Naive thymus-derived CD4-positive, alpha-beta T cell (primary cell): ENCODE results near the gene RABGGTA. TPM values are rescaled to one million over a fixed set of nuclear protein-coding genes. Genes with fewer than 3 reads are reported as not detected.
"Not testable (repeated sequence)": the region's sequence is repeated elsewhere in the genome, so short reads cannot be mapped to it uniquely, and the experiment has no call there.

Experiments used
- ATAC-seq: fragments of 150-1000 bp; cut with Tn5 transposase; 2 replicates; pipeline ENCODE4 v1.10.0; 2021; ENCODE audit warnings: mild to moderate bottlenecking, moderate library complexity
- CTCF ChIA-PET: fragments of 350-600 bp; sonication (Branson Sonifier 250); formaldehyde crosslinking; loops from one replicate; lab custom pipeline; 2021; ENCODE audit warnings: antibody characterized with exemption; lab: Charles Lee
- POLR2A ChIA-PET: fragments of 350-600 bp; sonication (Branson Sonifier 250); formaldehyde crosslinking; loops from one replicate; lab custom pipeline; 2021; ENCODE audit warnings: antibody characterized with exemption, inconsistent platforms; lab: Charles Lee
- DNase-seq, 9 donors: peaks; one replicate each; pipeline versions ENCODE4 v3.0.0 to v3.0.0-alpha.2; 2020 to 2022; ENCODE audit warnings: mixed read lengths in 1 of 9
- H3K27ac ChIP-seq: one replicate; pipeline ENCODE4 v1.7.0; 2013; ENCODE audit warnings: mild to moderate bottlenecking, low read depth, low read length, moderate library complexity
- H3K27me3 ChIP-seq, 2 donors: one replicate each; pipeline ENCODE4 v1.7.0; 2013; ENCODE audit warnings: low read length in 2 of 2, mild to moderate bottlenecking in 2 of 2, moderate library complexity in 2 of 2; ENCODE audit not compliant: control insufficient read depth in 2 of 2, insufficient read depth in 2 of 2
- H3K36me3 ChIP-seq, 3 experiments: 1 replicate in 2 of 3; 2 replicates in 1 of 3; pipeline ENCODE4 v1.7.0; 2013; ENCODE audit warnings: low read length in 3 of 3, mild to moderate bottlenecking in 3 of 3, moderate library complexity in 1 of 3; ENCODE audit not compliant: insufficient read depth in 3 of 3, control insufficient read depth in 2 of 3
- H3K4me1 ChIP-seq, 2 donors: one replicate each; pipeline ENCODE4 v1.7.0; 2013; ENCODE audit warnings: low read length in 2 of 2, mild to moderate bottlenecking in 2 of 2, moderate library complexity in 1 of 2; ENCODE audit not compliant: control insufficient read depth in 2 of 2, insufficient read depth in 2 of 2
- H3K4me3 ChIP-seq: 2 replicates; pipeline ENCODE4 v1.7.0; 2013; ENCODE audit warnings: mild to moderate bottlenecking, low read length
- H3K9me3 ChIP-seq, 3 experiments: 1 replicate in 2 of 3; 2 replicates in 1 of 3; pipeline ENCODE4 v1.7.0; 2013; ENCODE audit warnings: low read length in 3 of 3; ENCODE audit not compliant: control insufficient read depth in 2 of 3
- H3K27ac Mint-ChIP-seq, 9 donors: one replicate each; pipeline ENCODE4 v1.8.0; 2020 to 2022; ENCODE audit warnings: mixed read lengths in 9 of 9, mild to moderate bottlenecking in 8 of 9, moderate library complexity in 5 of 9, inconsistent platforms in 2 of 9
- H3K27me3 Mint-ChIP-seq, 5 donors: one replicate each; pipeline ENCODE4 v1.8.0; 2021 to 2022; ENCODE audit warnings: mixed read lengths in 5 of 5, mild to moderate bottlenecking in 1 of 5
- H3K36me3 Mint-ChIP-seq, 5 donors: one replicate each; pipeline ENCODE4 v1.8.0; 2020 to 2022; ENCODE audit warnings: mixed read lengths in 5 of 5, mild to moderate bottlenecking in 3 of 5, inconsistent platforms in 1 of 5
- H3K4me1 Mint-ChIP-seq, 7 donors: one replicate each; pipeline ENCODE4 v1.8.0; 2020 to 2022; ENCODE audit warnings: mixed read lengths in 7 of 7, mild to moderate bottlenecking in 3 of 7, inconsistent platforms in 1 of 7
- H3K4me3 Mint-ChIP-seq, 10 donors: one replicate each; pipeline ENCODE4 v1.8.0; 2020 to 2022; ENCODE audit warnings: mild to moderate bottlenecking in 10 of 10, mixed read lengths in 10 of 10, moderate library complexity in 6 of 10, inconsistent platforms in 2 of 10
- H3K9me3 Mint-ChIP-seq, 11 donors: one replicate each; pipeline ENCODE4 v1.8.0; 2020 to 2022; ENCODE audit warnings: mixed read lengths in 11 of 11, mild to moderate bottlenecking in 4 of 11, inconsistent platforms in 1 of 11, moderate library complexity in 1 of 11
- intact Hi-C, 2 donors: fragments of 100-400 bp; cut with micrococcal nuclease; formaldehyde crosslinking; loops; one replicate each; pipeline ENCODE4 v1.15.1; 2023
- polyA plus RNA-seq, 2 donors: library from polyadenylated mRNA; unstranded; fragments of 300-500 nt; fragmentation: Illumina TruSeq; gene quantifications; one replicate each; pipeline ENCODE4 v1.2.3, GENCODE V29; 2021
- total RNA-seq, 6 experiments: library from RNA in 5 of 6; stranded (reverse) in 5 of 6; gene quantifications; 1 replicate in 5 of 6; 2 replicates in 1 of 6; pipeline ENCODE4 v1.2.3 and lab custom pipeline; 2021 to 2026

The RABGGTA gene
- total and polyA plus RNA-seq, 7 experiments from 2014 or later, result 17.9 to 76.5 (median 54.3) TPM

DNA sequence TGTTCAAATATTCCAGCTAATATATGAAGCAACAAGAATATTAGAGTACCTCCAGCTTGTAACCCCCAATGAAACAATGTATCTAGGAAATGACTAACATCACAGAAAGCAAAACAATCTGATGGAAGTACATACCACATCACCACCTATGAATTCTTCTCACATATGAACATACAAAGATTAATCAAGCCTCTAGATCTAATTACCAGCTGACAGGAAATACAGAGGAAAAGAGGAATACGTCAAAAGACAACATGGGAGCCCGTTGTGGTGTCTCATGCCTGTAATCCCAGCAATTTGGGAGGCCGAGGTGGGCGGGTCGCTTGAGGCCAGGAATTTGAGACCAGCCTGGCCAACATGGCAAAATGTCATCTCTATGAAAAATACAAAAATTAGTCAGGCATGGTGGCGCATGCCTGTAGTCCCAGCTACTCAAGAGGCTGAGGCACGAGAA, 46.8 kb downstream of the RABGGTA start:
- DNase-seq, result no peak
- no peaks in the 10 kb centered on the region for H3K27me3 Mint-ChIP-seq

DNA sequence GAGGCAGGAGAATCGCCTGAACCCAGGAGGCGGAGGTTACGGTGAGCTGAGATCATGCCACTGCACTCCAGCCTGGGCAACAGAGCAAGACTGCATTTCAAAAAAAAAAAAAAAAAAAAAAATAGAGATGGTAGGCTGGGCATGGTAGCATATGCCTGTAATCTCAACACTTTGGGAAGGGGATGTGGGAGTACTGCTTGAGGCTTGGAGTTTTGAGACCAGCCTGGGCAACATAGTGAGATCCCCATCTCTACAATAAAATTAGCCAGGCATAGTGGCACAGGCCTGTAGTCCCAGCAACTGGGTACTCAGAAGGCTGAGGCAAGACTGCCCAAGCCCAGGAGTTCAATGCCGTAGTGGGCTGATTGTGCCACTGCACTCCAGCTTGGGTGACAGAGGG, 48.4 kb downstream of the RABGGTA start:
- H3K27me3 ChIP-seq, H3K27ac Mint-ChIP-seq, H3K27ac ChIP-seq, intact Hi-C loops, H3K9me3 Mint-ChIP-seq, H3K27me3 Mint-ChIP-seq, DNase-seq, H3K4me3 Mint-ChIP-seq, H3K4me3 ChIP-seq, H3K4me1 ChIP-seq, H3K36me3 ChIP-seq, CTCF ChIA-PET, H3K9me3 ChIP-seq, ATAC-seq: not testable (repeated sequence)
- POLR2A ChIA-PET, result interaction anchor here (0.6 to 4.1 kb wide), 2 partner anchors 18 to 219 kb away, joined by 3 to 16 read pairs; partner anchors contain the start of gene TINF2
- peaks cover 10 to 38% (median 24%) of the 10 kb centered on the region in 7 donors for H3K4me1 Mint-ChIP-seq
- peaks cover 4 to 16% (median 6%) of the 10 kb centered on the region in 5 donors for H3K36me3 Mint-ChIP-seq

More for the DNA sequence above, 46.8 kb downstream of the RABGGTA start:
- Histone ChIP-seq H3K27ac (no peak overlapping the region), H3K4me1 (peaks cover 0 to 5% of the 10 kb centered on the region in 2 donors), H3K27me3 (no peaks in the 10 kb centered on the region), H3K36me3 (peaks cover 0 to 6% (median 4%) of the 10 kb centered on the region in 3 experiments), H3K9me3 (no peaks in the 10 kb centered on the region), H3K4me3 (no peak overlapping the region)
- ChIA-PET CTCF (interaction anchor here (0.7 kb wide), 1 partner anchor 115 kb away, joined by 3 read pairs; the partner anchor contains the start of gene RIPK3), POLR2A (interaction anchor here (0.6 to 4.1 kb wide), 5 partner anchors 9 to 111 kb away, joined by 3 to 16 read pairs (median 7); partner anchors contain the start of genes MDP1 and TINF2)
- no peaks in the 10 kb centered on the region for H3K9me3 Mint-ChIP-seq
- ATAC-seq, result no peak
- intact Hi-C loops, result loop anchor here in 1 of 2 donors (1.0 kb wide), 1 partner anchor 8 kb away; the partner anchor contains the start of gene MDP1
- H3K36me3 Mint-ChIP-seq, result peaks cover 5 to 14% (median 6%) of the 10 kb centered on the region in 5 donors
- peak overlapping the region in 3 of 9 donors; percentile 33 to 74 (median 66) for H3K27ac Mint-ChIP-seq
- peaks cover 13 to 40% (median 30%) of the 10 kb centered on the region in 7 donors for H3K4me1 Mint-ChIP-seq
- H3K4me3 Mint-ChIP-seq, result no peak overlapping the region

DNA sequence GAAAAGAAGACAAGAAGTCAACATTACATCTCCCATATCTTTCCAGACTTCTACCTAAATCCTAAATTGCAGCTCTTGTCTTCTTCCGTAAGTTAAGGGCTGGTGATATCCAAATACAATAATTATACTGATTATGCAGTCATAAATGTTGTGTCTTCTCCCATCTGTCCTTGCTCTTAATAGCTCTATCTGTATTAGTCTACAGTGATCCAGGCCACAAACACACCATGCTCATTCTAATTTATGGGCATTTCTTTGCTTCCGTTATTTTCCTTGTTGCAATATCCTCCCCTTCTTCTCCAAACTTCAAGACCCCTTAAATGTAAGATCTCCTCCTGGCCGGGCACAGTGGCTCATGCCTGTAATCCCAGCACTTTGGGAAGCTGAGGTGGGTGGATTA, 51.9 kb downstream of the RABGGTA start:
- Histone ChIP-seq H3K4me3 (no peak overlapping the region), H3K9me3 (no peaks in the 10 kb centered on the region), H3K27me3 (no peaks in the 10 kb centered on the region), H3K36me3 (peaks cover 0 to 4% (median 0%) of the 10 kb centered on the region in 3 experiments), H3K4me1 (peaks cover 7 to 12% of the 10 kb centered on the region in 2 donors), H3K27ac (no peak overlapping the region)
- H3K27ac Mint-ChIP-seq, result no peak overlapping the region
- H3K4me3 Mint-ChIP-seq, result no peak overlapping the region
- H3K4me1 Mint-ChIP-seq, result peaks cover 10 to 29% (median 23%) of the 10 kb centered on the region in 7 donors
- no peaks in the 10 kb centered on the region for H3K9me3 Mint-ChIP-seq
- ChIA-PET CTCF (interaction anchor here (0.9 to 1.5 kb wide), 2 partner anchors 22 to 114 kb away, joined by 3 to 6 read pairs; partner anchors contain the start of gene TINF2), POLR2A (interaction anchor here (1.5 to 2.0 kb wide), 2 partner anchors 16 to 22 kb away, joined by 4 to 15 read pairs; partner anchors contain the start of gene TINF2)
- intact Hi-C loops, result loop anchor here (10.0 kb wide), 2 partner anchors 205 to 915 kb away; partner anchors contain the start of genes BCL2L2 (in 1 of the 2) and PPP1R3E (in 1 of the 2)
- DNase-seq (no peak), ATAC-seq (no peak)
- peaks cover 0 to 11% (median 4%) of the 10 kb centered on the region in 5 donors for H3K36me3 Mint-ChIP-seq
- no peaks in the 10 kb centered on the region for H3K27me3 Mint-ChIP-seq

DNA sequence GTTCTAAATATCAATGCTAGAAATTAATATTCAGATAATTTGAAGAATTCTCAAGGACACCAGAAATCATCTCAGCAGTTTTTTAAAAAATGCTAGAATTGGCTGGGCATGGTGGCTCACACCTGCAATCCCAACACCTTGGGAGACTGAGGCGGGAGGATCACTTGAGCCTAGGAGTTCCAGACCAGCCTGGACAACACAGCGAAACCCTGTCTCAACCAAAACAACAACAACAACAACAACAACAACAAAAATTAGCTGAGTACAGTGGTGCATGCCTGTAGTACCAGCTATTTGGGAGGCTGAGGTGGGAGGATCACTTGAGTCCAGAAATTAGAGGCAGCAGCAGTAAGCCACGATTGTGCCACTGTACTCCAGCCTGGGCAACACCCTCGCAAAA, 52.3 kb downstream of the RABGGTA start:
- Histone ChIP-seq H3K4me1 (peaks cover 12 to 16% of the 10 kb centered on the region in 2 donors), H3K9me3 (no peaks in the 10 kb centered on the region), H3K27ac (no peak overlapping the region), H3K4me3 (no peak overlapping the region), H3K36me3 (peaks cover 0 to 4% (median 0%) of the 10 kb centered on the region in 3 experiments), H3K27me3 (no peaks in the 10 kb centered on the region)
- H3K27me3 Mint-ChIP-seq, result no peaks in the 10 kb centered on the region
- peaks cover 14 to 31% (median 25%) of the 10 kb centered on the region in 7 donors for H3K4me1 Mint-ChIP-seq
- H3K27ac Mint-ChIP-seq, result no peak overlapping the region
- H3K36me3 Mint-ChIP-seq, result peaks cover 0 to 9% (median 4%) of the 10 kb centered on the region in 5 donors
- no peaks in the 10 kb centered on the region for H3K9me3 Mint-ChIP-seq
- intact Hi-C loops, result loop anchor here (10.0 kb wide), 2 partner anchors 204 to 914 kb away; partner anchors contain the start of genes BCL2L2 (in 1 of the 2) and PPP1R3E (in 1 of the 2)
- ATAC-seq (no peak), DNase-seq (no peak)
- ChIA-PET POLR2A (interaction anchor here (1.1 to 2.0 kb wide), 3 partner anchors 16 to 30 kb away, joined by 3 to 15 read pairs (median 4); partner anchors contain the start of genes IPO4 and TINF2), CTCF (interaction anchor here (1.5 kb wide), 1 partner anchor 23 kb away, joined by 6 read pairs; the partner anchor contains the start of gene TINF2)
- no peak overlapping the region for H3K4me3 Mint-ChIP-seq

DNA sequence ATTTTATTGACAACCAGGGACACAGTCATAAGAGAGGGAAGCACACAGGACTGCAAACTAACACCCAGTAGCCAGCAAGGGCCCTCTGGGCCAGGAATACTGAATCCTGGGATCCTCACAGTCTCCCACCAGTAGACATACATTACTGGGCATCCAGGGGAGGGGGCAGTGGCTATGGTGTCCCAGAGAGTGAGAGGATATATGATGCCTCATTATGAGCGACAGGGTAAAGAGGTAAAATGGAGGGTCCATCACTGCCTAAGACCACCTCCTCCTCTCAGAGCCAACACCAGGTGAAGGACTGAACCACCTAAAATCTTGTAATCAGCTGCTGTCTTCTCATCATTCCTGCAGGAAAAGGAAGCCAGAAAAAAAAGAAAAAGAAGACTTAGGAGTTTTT, 54.5 kb downstream of the RABGGTA start:
- POLR2A ChIA-PET, result interaction anchor here (1.1 to 8.0 kb wide), 5 partner anchors 23 to 227 kb away, joined by 3 to 117 read pairs (median 7); partner anchors contain the start of genes RABGGTA and TINF2

GRCh38 chr14:24216345-24216699, 55.1 kb downstream of the RABGGTA start:
- no peaks in the 10 kb centered on the region for H3K9me3 Mint-ChIP-seq
- POLR2A ChIA-PET, result interaction anchor here (0.7 to 8.0 kb wide), 27 partner anchors 8 to 227 kb away, joined by 3 to 117 read pairs (median 4); partner anchors contain the start of genes DCAF11, DHRS1, EMC9 and GMPR2
- Histone ChIP-seq H3K4me3 (peak overlapping the region; percentile 4), H3K4me1 (peaks cover 29 to 34% of the 10 kb centered on the region in 2 donors), H3K9me3 (no peaks in the 10 kb centered on the region), H3K36me3 (peaks cover 0 to 7% (median 0%) of the 10 kb centered on the region in 3 experiments), H3K27ac (peak overlapping the region; percentile 91), H3K27me3 (no peaks in the 10 kb centered on the region)
- H3K4me1 Mint-ChIP-seq, result peaks cover 27 to 58% (median 51%) of the 10 kb centered on the region in 7 donors
- peak overlapping the region; percentile 89 to 97 (median 95) for H3K4me3 Mint-ChIP-seq
- H3K27ac Mint-ChIP-seq, result peak overlapping the region; percentile 80 to 99 (median 96)
- peaks cover 0 to 2% (median 0%) of the 10 kb centered on the region in 5 donors for H3K27me3 Mint-ChIP-seq
- CTCF ChIA-PET, result interaction anchor here (1.0 to 1.7 kb wide), 4 partner anchors 21 to 107 kb away, joined by 3 to 14 read pairs (median 4); partner anchors contain the start of genes RABGGTA, TINF2 and TM9SF1
- intact Hi-C loops, result loop anchor here (1.0 to 10.0 kb wide), 12 partner anchors 9 to 912 kb away; partner anchors contain the start of genes GMPR2 (in 2 of the 2), NEDD8 (in 2 of the 2), RABGGTA (in 2 of the 2) and TINF2 (in 2 of the 2)
- peaks cover 4 to 23% (median 8%) of the 10 kb centered on the region in 5 donors for H3K36me3 Mint-ChIP-seq
- no peak for ATAC-seq
- DNase-seq, result no peak

More for the DNA sequence above, 54.5 kb downstream of the RABGGTA start:
- peaks cover 25 to 28% of the 10 kb centered on the region in 2 donors for H3K4me1 ChIP-seq
- peaks cover 0 to 18% (median 4%) of the 10 kb centered on the region in 5 donors for H3K36me3 Mint-ChIP-seq
- not testable (repeated sequence) for ATAC-seq, H3K4me3 ChIP-seq, H3K9me3 ChIP-seq, H3K36me3 ChIP-seq, H3K9me3 Mint-ChIP-seq, H3K27me3 ChIP-seq, DNase-seq, H3K27me3 Mint-ChIP-seq
- H3K27ac ChIP-seq, result peak overlapping the region; percentile 91
- peak overlapping the region in 1 of 10 donors; percentile 32 for H3K4me3 Mint-ChIP-seq
- CTCF ChIA-PET, result interaction anchor here (0.7 to 1.7 kb wide), 3 partner anchors 21 to 102 kb away, joined by 4 to 14 read pairs (median 5); partner anchors contain the start of genes NRL, TINF2 and TM9SF1
- H3K4me1 Mint-ChIP-seq, result peaks cover 22 to 52% (median 45%) of the 10 kb centered on the region in 7 donors
- intact Hi-C loops, result loop anchor here (1.0 to 10.0 kb wide), 12 partner anchors 8 to 912 kb away; partner anchors contain the start of genes GMPR2 (in 2 of the 2), NEDD8 (in 2 of the 2), RABGGTA (in 2 of the 2) and TINF2 (in 2 of the 2)
- H3K27ac Mint-ChIP-seq, result peak overlapping the region in 4 of 9 donors; percentile 79 to 99 (median 92)
